ENCODE measurements around the gene GATB. TPM values are rescaled to one million over a fixed set of nuclear protein-coding genes. Genes with fewer than 3 reads are reported as not detected.

Gene GATB
- total RNA-seq, 1 experiment from 2014 or later, result 22.7 TPM

GRCh38 chr4:151674804-151675391 is 85.9 kb downstream of the GATB start:
- no peak for DNase-seq (ENCODE audit: low spot score)

DNA sequence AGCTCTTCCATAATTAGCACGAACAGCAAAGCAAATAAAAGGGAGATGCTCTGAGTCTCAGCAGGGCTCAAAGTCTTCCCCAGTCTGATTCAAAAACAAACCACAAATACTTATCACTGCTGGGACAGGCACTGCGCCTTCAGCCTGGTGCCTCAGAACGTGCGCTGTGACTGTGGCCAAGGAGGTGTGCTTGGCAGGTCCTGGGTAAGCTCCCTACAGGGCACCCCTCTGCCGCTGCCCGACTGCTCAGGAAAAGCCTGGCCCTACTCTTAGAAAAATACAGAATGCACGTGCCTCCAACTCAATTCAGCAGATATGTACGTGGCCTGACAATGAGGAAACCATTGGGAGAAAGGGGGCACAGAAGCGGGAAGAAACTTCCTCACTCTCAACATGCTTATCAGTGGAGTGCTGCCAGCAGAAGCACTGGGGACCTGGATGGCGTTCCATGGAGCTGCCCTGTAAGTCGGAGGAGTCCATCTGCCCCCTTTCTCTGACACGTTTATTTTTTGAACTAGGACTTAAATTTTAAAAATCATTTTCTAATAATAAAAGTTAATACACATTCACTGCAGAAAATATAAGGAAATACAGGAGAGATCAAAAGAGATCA is 86.8 kb downstream of the GATB start:
- no peak for DNase-seq (ENCODE audit: low spot score)

- DNase-seq (ENCODE audit: low spot score), result no peak
Observed at GRCh38 chr4:151672996-151673395, 87.8 kb downstream of the GATB start.

DNA sequence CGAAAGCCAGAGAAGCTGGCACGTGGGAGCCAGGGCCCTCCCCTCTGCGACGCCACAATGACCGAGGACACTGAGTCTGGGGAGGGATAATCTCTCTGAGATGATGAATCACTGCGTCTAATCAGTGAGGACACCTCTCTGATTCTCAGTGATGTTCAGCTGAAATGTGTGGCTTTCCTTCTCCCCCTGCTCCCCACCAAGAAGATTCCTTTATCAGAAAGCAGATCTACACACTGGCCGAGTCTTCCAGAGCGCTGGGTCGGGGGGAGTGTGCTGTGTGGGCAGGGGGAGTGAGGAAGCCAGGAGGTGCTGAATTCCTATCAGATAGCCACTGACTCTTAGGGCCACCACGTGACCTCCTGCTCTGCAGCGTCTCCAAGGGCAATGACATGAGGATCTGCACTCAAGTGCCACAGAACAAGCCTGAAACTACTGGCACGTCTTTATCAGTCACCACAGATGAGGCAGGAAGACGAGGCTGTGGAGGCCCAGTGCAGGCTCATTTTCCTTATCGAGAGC is 89.2 kb downstream of the GATB start:
- no peak for DNase-seq (ENCODE audit: low spot score)

- DNase-seq (ENCODE audit: low spot score), result no peak
Observed at GRCh38 chr4:151670843-151671242, 90.0 kb downstream of the GATB start.

- DNase-seq (ENCODE audit: low spot score), result no peak
Observed at GRCh38 chr4:151669990-151670389, 90.8 kb downstream of the GATB start.

GRCh38 chr4:151668689-151669402 is 92.0 kb downstream of the GATB start:
- DNase-seq (ENCODE audit: low spot score), result no peak

- DNase-seq (ENCODE audit: low spot score), result no peak
Observed at GRCh38 chr4:151667666-151668065, 93.1 kb downstream of the GATB start.

GRCh38 chr4:151667048-151667447 is 93.8 kb downstream of the GATB start:
- no peak for DNase-seq (ENCODE audit: low spot score)

GRCh38 chr4:151666501-151666900 is 94.3 kb downstream of the GATB start:
- no peak for DNase-seq (ENCODE audit: low spot score)

DNA sequence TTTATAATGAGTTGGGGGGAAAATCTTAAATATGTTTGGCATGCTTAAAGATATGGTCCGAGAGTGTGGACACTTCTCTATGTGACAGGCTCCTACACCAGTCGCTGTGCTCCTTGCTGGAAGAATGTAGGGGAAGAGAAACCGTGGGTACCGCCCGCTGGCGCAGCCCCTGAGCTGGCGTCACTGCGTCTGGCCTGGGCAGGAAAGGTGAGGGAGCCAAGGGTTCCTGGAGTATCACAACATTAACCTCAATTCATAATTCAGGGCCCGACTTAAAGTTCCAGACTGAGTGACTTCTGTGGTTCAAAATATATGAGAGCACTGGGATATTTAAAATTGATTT is 95.1 kb downstream of the GATB start:
- DNase-seq (ENCODE audit: low spot score), result no peak

DNA sequence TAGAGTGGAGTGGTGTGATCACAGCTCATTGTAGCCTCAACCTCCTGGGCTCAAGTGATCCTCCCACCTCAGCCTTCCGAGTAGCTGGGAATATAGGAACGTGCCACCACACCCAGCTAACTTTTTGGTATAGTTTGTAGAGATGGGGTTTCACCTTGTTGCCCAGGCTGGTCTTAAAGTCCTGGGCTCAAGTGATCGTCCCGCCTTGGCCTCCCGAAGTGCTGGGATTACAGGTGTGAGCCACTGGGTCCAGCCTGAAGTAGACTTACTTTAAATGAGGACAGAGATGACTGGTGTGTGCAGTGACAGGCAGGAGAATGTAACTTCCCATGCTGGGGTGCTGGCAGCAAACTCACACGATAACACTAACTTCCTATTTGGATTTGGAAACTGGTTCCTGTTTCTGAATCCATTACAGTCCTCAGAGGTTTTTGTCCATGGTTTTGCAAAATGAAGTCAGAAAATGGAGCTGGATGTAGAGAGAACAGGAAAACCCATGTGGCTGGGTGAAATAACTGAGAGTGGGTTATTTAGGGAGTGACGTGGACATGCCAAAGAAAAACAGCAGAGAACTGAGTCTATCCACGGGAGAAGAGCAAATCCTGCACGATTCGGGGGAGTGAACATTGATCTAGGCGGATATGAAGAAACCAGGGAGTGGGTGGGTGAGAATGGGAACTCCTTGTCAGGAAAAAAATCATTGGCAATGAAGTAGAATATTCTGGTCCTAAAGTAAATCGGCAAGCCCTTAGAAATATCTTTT is 95.6 kb downstream of the GATB start:
- DNase-seq (ENCODE audit: low spot score), result no peak

- DNase-seq (ENCODE audit: low spot score), result no peak
Observed at GRCh38 chr4:151664289-151664688, 96.5 kb downstream of the GATB start.

- no peak for DNase-seq (ENCODE audit: low spot score)
Observed at GRCh38 chr4:151663109-151663508, 97.7 kb downstream of the GATB start.

GRCh38 chr4:151661873-151662272 is 98.9 kb downstream of the GATB start:
- no peak for DNase-seq (ENCODE audit: low spot score)

DNA sequence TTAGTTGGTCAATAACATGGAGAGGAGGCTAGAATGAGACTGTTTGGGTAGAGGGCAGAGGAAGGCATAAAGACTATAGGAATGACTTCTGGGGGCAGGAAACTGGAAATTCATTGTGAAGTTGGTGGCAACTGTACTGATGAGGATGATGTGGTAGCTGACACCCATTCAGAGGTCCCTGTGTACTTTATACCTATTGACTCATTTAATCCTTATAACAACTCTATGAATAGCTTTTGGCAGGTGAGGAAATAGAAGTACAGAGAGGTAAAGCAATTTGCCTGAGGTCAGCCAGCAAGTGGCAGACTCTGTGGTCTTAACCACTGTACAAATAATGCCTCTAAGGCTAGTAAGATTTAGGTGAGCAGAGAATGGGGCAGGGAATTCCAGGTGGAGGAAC is 100.1 kb downstream of the GATB start:
- no peak for DNase-seq (ENCODE audit: low spot score)

- DNase-seq (ENCODE audit: low spot score), result no peak
Observed at GRCh38 chr4:151659601-151660364, 101.0 kb downstream of the GATB start.

DNA sequence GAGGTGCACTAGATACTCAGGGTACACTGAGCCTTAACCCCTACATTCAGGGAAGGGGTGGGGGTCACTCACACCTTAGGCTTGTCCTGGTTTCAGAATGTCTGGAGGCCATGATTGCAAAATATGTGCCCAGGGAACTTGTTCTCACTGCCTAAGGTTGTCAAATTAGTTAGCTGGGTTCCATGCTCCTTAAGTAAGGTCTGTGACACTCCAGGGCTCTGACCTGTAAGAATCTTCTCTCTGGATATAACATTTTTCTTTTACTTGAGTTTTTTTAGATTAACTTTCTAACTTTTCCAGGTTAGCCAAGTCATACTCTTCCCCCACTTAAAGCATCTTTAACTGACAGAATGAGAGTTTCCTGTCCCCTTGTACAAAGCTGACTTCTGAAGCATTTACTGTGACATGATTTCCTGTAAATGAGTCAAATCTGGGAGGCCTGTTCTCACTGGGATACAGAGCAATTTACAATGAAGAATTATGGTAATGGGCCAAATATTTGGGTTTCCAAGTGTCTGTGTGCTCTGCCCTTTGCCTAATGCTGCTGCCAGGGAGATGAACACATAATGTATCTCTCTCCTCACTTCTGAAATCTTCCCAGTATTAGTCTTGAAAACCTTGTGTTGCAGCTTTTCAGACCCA is 101.7 kb downstream of the GATB start:
- no peak for DNase-seq (ENCODE audit: low spot score)

DNA sequence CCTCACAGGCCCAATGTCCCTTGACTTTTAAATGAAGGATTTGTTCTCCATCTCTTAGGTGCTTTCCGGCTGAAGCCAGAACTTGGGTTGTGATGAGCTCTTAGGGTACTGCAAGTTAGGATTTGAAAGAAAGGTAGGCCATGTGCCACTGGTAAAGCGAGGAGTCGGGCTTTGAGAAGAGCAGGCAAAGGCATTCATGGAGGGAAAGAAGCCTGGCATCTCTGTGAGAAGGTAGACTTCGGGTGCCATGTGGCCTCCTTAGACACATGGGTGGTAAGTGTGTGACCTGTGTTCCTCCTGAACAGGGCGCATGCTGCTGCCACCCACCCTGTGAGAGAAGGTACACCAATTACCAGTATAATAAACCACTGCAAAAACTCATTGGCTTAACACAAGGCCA is 102.9 kb downstream of the GATB start:
- no peak for DNase-seq (ENCODE audit: low spot score)

GRCh38 chr4:151656058-151656457 is 104.7 kb downstream of the GATB start:
- DNase-seq (ENCODE audit: low spot score), result no peak

DNA sequence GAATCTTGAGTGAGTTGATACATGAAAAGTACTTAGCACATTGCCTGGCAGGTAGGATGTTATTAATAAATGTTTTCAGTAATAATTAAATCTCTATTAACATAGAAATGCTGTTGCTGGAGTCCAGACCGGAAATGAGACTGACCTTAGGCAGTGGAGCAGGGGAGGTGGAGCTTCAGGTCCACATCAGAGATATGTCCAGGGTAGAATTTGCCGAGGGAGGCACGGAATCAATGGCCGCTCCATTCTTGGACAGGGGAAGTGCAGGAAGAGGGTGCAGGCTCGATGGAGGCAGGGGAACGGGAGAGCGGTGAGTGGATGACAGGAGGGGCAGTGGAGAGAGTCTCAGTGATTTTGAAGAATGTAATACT is 107.3 kb downstream of the GATB start:
- no peak for DNase-seq (ENCODE audit: low spot score)

Data from H4 (cell line).